AG08396 (cell line): Measurements from ENCODE around the gene ARHGAP8.

ENCODE experiments used
- DNase-seq: peaks from one replicate; pipeline ENCODE4 v3.0.0; 2012; ENCODE audit warnings: low spot score, mixed read lengths

ARHGAP8 gene

GRCh38 chr22:44802956-44803355, 50.6 kb downstream of the ARHGAP8 start:
- no peak for DNase-seq

- no peak for DNase-seq
Measured at GRCh38 chr22:44804327-44804726, 52.0 kb downstream of the ARHGAP8 start.

- DNase-seq, result no peak
Measured at GRCh38 chr22:44805711-44806110, 53.3 kb downstream of the ARHGAP8 start.

- DNase-seq, result no peak
Measured at GRCh38 chr22:44807232-44807631, 54.9 kb downstream of the ARHGAP8 start.

GRCh38 chr22:44807915-44808690, 55.7 kb downstream of the ARHGAP8 start:
- DNase-seq, result no peak

- no peak for DNase-seq
Measured at GRCh38 chr22:44809456-44809855, 57.1 kb downstream of the ARHGAP8 start.

GRCh38 chr22:44811141-44811540, 58.8 kb downstream of the ARHGAP8 start:
- DNase-seq, result no peak

GRCh38 chr22:44813416-44813815, 61.0 kb downstream of the ARHGAP8 start:
- DNase-seq, result no peak

GRCh38 chr22:44814266-44815098, 62.1 kb downstream of the ARHGAP8 start:
- no peak for DNase-seq

- no peak for DNase-seq
Measured at GRCh38 chr22:44815099-44816070, 63.0 kb downstream of the ARHGAP8 start.

- DNase-seq, result no peak
Measured at GRCh38 chr22:44816141-44816540, 63.8 kb downstream of the ARHGAP8 start.

- no peak for DNase-seq
Measured at GRCh38 chr22:44818727-44819126, 66.4 kb downstream of the ARHGAP8 start.

GRCh38 chr22:44819966-44820631, 67.7 kb downstream of the ARHGAP8 start:
- DNase-seq, result no peak

GRCh38 chr22:44821741-44822475, 69.5 kb downstream of the ARHGAP8 start:
- DNase-seq, result no peak

GRCh38 chr22:44822534-44822933, 70.2 kb downstream of the ARHGAP8 start:
- DNase-seq, result no peak

GRCh38 chr22:44823396-44823795, 71.0 kb downstream of the ARHGAP8 start:
- DNase-seq, result no peak

- no peak for DNase-seq
Measured at GRCh38 chr22:44823806-44824205, 71.4 kb downstream of the ARHGAP8 start.

- no peak for DNase-seq
Measured at GRCh38 chr22:44824271-44824670, 71.9 kb downstream of the ARHGAP8 start.

- DNase-seq, result no peak
Measured at GRCh38 chr22:44825310-44826150, 73.2 kb downstream of the ARHGAP8 start.

- no peak for DNase-seq
Measured at GRCh38 chr22:44827666-44828190, 75.4 kb downstream of the ARHGAP8 start.
